GM19468 (cell line): ENCODE results near the gene TMEM176B.

ENCODE experiments used
- ATAC-seq: cut with Tn5 transposase; IDR thresholded peaks from one replicate; pipeline ENCODE4 v1.9.1; 2021; ENCODE audit warnings: mild to moderate bottlenecking, moderate library complexity, moderate number of reproducible peaks; ENCODE audit not compliant: unreplicated experiment; ENCODE audit errors: extremely low read depth

The TMEM176B gene

DNA sequence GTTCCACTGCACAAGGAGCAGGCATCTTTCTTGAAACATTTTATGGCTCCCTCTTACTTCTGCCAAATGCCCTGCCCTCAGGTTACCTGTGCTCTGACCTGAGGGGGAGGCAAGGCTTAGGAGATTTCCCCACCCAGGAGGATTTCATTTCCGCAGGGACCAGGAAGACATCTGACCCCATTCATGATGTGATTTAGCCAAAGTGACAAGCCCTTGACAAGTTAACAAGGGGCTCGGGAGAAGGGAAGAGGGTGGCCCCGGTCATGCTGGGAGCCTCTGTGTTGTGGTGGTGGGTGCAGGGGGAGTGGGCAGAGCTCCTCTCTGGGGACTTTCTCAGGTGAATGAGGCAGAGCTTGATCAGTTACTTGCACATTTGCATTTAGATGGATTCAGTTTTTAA lies 44.0 kb downstream of the TMEM176B start:
- ATAC-seq = no peak

- no peak for ATAC-seq
Observed at GRCh38 chr7:150755473-150756099, 44.6 kb downstream of the TMEM176B start.

- no peak for ATAC-seq
Observed at GRCh38 chr7:150754951-150755350, 45.2 kb downstream of the TMEM176B start.

- no peak for ATAC-seq
Observed at GRCh38 chr7:150753826-150754603, 46.1 kb downstream of the TMEM176B start.

DNA sequence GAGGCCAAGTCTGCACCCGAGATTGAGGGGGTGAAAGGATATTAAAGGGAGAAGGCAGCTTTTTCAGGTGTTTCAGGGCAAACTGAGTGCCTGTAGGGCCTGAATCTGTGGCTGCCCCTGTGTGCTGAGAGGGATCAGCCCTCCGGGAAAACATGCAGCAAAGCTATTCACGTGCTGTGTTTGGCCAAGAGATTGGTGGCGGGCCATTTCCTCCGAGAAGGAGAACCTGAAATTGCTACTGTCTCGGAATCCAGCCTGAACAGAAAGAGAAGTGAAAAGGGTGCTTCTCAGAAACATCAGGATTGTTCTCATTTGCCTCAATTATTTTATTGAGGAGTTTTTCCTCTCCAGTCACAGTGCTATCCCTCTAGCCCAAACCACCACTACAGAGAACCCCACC lies 46.9 kb downstream of the TMEM176B start:
- ATAC-seq = no peak

GRCh38 chr7:150751702-150752101 lies 48.5 kb downstream of the TMEM176B start:
- ATAC-seq = no peak

- no peak for ATAC-seq
Observed at GRCh38 chr7:150748376-150748775, 51.8 kb downstream of the TMEM176B start.

- ATAC-seq = no peak
Observed at GRCh38 chr7:150746921-150747320, 53.2 kb downstream of the TMEM176B start.

GRCh38 chr7:150745876-150746275 lies 54.3 kb downstream of the TMEM176B start:
- ATAC-seq = no peak

DNA sequence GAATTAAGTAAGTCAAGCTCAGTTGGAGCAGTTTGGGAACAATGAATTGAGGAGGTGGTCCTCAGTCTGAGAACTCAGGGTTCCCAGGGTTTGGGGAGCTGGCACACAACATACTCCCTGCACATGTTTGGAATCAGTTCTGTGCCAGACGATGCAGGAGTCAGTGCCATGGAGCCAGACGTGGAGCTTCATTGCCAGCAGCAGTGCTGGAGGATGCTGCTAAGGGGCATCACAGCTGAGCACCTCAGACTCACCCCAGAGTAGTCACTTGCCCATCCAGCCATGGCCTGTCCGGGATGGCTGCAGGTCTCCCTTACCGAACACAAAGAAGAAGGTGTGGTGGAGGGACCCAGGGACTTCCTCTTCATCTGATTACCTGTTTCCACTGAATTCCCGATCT lies 55.1 kb downstream of the TMEM176B start:
- no peak for ATAC-seq

- no peak for ATAC-seq
Observed at GRCh38 chr7:150744041-150744656, 56.0 kb downstream of the TMEM176B start.

GRCh38 chr7:150742286-150742968 lies 57.7 kb downstream of the TMEM176B start:
- ATAC-seq = no peak
